ENCODE results near the gene CEBPA.

- TF ChIP-seq CTCF (IDR thresholded peaks at IDR 0.05) (no peak), POLR2A (IDR thresholded peaks at IDR 0.05) (no peak)
Observed at GRCh38 chr19:33293255-33294057, 8.9 kb downstream of the CEBPA start.

All from esophagus squamous epithelium (tissue), 4 donors.